ENCODE results near the gene KANK2. TPM values are rescaled to one million over a fixed set of nuclear protein-coding genes. Genes with fewer than 3 reads are reported as not detected.

KANK2 gene
- total and polyA plus RNA-seq, 2 experiments from 2014 or later = 15.9 to 65.4 TPM

DNA sequence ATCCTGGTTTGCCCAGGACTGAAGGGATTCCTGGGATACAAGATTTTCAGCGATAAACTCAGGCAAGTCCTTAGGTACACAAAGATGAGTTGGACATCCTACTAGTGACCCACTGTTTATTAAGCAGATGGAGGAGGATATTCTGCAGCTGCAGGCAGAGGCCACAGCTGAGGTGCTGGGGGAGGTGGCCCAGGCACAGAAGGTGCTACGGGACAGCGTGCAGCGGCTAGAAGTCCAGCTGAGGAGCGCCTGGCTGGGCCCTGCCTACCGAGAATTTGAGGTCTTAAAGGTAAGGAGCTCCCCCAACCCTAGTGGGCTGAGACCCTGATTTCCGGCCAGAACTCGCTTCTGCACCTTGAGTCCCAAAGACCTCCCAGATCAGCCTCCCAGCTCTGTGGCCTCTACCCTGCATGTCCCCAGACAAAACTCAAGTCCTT, 42.7 kb upstream of the KANK2 start:
- Histone ChIP-seq H4K20me1 (replicated peaks; ENCODE audit: insufficient read depth) (no peaks in the 10 kb centered on the region; the same call in 1 of the 2 replicates), H3K4me1 (ENCODE audit: insufficient read depth) (no peaks in the 10 kb centered on the region), H2AFZ (no peak overlapping the region), H3F3A (replicated peaks; ENCODE audit: low read depth) (no peaks in the 10 kb centered on the region), H3K27ac (ENCODE audit: low read depth) (no peak overlapping the region), H3K36me3 (ENCODE audit: insufficient read depth) (no peaks in the 10 kb centered on the region; the same call in 1 of the 2 replicates), H3K4me3 (no peak overlapping the region), H3K9me2 (ENCODE audit: insufficient read depth) (no peaks in the 10 kb centered on the region), H3K27me3 (ENCODE audit: insufficient read depth) (no peaks in the 10 kb centered on the region), H3K79me2 (replicated peaks; ENCODE audit: insufficient read depth) (no peaks in the 10 kb centered on the region), H3K4me2 (no peak overlapping the region)
- ATAC-seq (no peak), DNase-seq (ENCODE audit: low spot score) (no peak)
- TF ChIP-seq ZNF114 (CRISPR knock-in tag; IDR thresholded peaks at IDR 0.05) (no peak), EZH2 (IDR thresholded peaks at IDR 0.05; ENCODE audit: low read depth, unreplicated experiment) (no peak), POLR2AphosphoS5 (IDR thresholded peaks at IDR 0.05; ENCODE audit: low read depth) (no peak), ZNF331 (CRISPR knock-in tag; IDR thresholded peaks at IDR 0.05; ENCODE audit: low read depth) (no peak), CREB1 (CRISPR knock-in tag; IDR thresholded peaks at IDR 0.05; ENCODE audit: low read depth) (no peak), JUNB (IDR thresholded peaks at IDR 0.05; ENCODE audit: unreplicated experiment) (no peak), STAT1 (IDR thresholded peaks at IDR 0.05; ENCODE audit: unreplicated experiment) (no peak), NANOG (IDR thresholded peaks at IDR 0.05; ENCODE audit: borderline replicate concordance) (no peak), ETS1 (IDR thresholded peaks at IDR 0.05) (no peak), EZH2phosphoT487 (IDR thresholded peaks at IDR 0.05; ENCODE audit: unreplicated experiment) (no peak)
- TF ChIP-seq, protein P1, sequence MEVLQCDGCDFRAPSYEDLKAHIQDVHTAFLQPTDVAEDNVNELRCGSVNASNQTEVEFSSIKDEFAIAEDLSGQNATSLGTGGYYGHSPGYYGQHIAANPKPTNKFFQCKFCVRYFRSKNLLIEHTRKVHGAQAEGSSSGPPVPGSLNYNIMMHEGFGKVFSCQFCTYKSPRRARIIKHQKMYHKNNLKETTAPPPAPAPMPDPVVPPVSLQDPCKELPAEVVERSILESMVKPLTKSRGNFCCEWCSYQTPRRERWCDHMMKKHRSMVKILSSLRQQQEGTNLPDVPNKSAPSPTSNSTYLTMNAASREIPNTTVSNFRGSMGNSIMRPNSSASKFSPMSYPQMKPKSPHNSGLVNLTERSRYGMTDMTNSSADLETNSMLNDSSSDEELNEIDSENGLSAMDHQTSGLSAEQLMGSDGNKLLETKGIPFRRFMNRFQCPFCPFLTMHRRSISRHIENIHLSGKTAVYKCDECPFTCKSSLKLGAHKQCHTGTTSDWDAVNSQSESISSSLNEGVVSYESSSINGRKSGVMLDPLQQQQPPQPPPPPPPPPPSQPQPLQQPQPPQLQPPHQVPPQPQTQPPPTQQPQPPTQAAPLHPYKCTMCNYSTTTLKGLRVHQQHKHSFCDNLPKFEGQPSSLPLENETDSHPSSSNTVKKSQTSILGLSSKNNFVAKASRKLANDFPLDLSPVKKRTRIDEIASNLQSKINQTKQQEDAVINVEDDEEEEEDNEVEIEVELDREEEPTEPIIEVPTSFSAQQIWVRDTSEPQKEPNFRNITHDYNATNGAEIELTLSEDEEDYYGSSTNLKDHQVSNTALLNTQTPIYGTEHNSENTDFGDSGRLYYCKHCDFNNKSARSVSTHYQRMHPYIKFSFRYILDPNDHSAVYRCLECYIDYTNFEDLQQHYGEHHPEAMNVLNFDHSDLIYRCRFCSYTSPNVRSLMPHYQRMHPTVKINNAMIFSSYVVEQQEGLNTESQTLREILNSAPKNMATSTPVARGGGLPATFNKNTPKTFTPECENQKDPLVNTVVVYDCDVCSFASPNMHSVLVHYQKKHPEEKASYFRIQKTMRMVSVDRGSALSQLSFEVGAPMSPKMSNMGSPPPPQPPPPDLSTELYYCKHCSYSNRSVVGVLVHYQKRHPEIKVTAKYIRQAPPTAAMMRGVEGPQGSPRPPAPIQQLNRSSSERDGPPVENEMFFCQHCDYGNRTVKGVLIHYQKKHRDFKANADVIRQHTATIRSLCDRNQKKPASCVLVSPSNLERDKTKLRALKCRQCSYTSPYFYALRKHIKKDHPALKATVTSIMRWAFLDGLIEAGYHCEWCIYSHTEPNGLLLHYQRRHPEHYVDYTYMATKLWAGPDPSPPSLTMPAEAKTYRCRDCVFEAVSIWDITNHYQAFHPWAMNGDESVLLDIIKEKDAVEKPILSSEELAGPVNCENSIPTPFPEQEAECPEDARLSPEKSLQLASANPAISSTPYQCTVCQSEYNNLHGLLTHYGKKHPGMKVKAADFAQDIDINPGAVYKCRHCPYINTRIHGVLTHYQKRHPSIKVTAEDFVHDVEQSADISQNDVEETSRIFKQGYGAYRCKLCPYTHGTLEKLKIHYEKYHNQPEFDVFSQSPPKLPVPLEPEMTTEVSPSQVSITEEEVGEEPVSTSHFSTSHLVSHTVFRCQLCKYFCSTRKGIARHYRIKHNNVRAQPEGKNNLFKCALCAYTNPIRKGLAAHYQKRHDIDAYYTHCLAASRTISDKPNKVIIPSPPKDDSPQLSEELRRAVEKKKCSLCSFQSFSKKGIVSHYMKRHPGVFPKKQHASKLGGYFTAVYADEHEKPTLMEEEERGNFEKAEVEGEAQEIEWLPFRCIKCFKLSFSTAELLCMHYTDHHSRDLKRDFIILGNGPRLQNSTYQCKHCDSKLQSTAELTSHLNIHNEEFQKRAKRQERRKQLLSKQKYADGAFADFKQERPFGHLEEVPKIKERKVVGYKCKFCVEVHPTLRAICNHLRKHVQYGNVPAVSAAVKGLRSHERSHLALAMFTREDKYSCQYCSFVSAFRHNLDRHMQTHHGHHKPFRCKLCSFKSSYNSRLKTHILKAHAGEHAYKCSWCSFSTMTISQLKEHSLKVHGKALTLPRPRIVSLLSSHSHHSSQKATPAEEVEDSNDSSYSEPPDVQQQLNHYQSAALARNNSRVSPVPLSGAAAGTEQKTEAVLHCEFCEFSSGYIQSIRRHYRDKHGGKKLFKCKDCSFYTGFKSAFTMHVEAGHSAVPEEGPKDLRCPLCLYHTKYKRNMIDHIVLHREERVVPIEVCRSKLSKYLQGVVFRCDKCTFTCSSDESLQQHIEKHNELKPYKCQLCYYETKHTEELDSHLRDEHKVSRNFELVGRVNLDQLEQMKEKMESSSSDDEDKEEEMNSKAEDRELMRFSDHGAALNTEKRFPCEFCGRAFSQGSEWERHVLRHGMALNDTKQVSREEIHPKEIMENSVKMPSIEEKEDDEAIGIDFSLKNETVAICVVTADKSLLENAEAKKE (CRISPR knock-in tag; IDR thresholded peaks at IDR 0.05) = no peak
- TF ChIP-seq, protein P2, sequence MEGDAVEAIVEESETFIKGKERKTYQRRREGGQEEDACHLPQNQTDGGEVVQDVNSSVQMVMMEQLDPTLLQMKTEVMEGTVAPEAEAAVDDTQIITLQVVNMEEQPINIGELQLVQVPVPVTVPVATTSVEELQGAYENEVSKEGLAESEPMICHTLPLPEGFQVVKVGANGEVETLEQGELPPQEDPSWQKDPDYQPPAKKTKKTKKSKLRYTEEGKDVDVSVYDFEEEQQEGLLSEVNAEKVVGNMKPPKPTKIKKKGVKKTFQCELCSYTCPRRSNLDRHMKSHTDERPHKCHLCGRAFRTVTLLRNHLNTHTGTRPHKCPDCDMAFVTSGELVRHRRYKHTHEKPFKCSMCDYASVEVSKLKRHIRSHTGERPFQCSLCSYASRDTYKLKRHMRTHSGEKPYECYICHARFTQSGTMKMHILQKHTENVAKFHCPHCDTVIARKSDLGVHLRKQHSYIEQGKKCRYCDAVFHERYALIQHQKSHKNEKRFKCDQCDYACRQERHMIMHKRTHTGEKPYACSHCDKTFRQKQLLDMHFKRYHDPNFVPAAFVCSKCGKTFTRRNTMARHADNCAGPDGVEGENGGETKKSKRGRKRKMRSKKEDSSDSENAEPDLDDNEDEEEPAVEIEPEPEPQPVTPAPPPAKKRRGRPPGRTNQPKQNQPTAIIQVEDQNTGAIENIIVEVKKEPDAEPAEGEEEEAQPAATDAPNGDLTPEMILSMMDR (conservative IDR thresholded peaks at IDR 0.05; ENCODE audit: low read depth in 2 of 2) = no peak
- TF ChIP-seq, protein P3, sequence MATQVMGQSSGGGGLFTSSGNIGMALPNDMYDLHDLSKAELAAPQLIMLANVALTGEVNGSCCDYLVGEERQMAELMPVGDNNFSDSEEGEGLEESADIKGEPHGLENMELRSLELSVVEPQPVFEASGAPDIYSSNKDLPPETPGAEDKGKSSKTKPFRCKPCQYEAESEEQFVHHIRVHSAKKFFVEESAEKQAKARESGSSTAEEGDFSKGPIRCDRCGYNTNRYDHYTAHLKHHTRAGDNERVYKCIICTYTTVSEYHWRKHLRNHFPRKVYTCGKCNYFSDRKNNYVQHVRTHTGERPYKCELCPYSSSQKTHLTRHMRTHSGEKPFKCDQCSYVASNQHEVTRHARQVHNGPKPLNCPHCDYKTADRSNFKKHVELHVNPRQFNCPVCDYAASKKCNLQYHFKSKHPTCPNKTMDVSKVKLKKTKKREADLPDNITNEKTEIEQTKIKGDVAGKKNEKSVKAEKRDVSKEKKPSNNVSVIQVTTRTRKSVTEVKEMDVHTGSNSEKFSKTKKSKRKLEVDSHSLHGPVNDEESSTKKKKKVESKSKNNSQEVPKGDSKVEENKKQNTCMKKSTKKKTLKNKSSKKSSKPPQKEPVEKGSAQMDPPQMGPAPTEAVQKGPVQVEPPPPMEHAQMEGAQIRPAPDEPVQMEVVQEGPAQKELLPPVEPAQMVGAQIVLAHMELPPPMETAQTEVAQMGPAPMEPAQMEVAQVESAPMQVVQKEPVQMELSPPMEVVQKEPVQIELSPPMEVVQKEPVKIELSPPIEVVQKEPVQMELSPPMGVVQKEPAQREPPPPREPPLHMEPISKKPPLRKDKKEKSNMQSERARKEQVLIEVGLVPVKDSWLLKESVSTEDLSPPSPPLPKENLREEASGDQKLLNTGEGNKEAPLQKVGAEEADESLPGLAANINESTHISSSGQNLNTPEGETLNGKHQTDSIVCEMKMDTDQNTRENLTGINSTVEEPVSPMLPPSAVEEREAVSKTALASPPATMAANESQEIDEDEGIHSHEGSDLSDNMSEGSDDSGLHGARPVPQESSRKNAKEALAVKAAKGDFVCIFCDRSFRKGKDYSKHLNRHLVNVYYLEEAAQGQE (IDR thresholded peaks at IDR 0.05; ENCODE audit: unreplicated experiment) = no peak
- H3K9me3 Mint-ChIP-seq = no peaks in the 10 kb centered on the region
- H3K27me3 Mint-ChIP-seq (ENCODE audit: insufficient read depth, low read depth, poor library complexity) = peaks cover 11% of the 10 kb centered on the region
- H3K36me3 Mint-ChIP-seq (ENCODE audit: low read depth) = peaks cover 30% of the 10 kb centered on the region
- no peak overlapping the region for H3K27ac Mint-ChIP-seq
- peaks cover 9% of the 10 kb centered on the region for H3K4me1 Mint-ChIP-seq
- no peak overlapping the region for H3K4me3 Mint-ChIP-seq

Measured in GM23338 (cell line).